ENCODE results near the gene HDAC9.

DNA sequence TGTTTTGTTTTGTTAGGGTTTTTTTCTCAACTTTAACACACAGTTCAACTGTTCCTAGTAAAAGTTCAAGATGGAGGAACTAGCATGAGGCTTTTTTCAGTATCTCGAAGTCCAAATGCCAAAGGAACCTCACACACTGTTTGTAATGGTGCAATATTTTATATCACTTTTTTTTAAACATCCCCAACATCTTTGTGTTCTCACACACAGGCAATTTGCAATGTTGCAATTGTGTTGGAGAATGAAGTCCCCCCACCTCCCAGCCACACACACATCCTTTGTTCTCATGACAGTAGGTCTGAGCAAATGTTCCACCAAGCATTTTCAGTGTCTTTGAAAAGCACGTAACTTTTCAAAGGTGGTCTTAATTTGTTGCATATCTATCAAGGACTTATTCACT, 501.0 kb downstream of the HDAC9 start:
- TF ChIP-seq POLR2A (IDR thresholded peaks at IDR 0.05), result no peak
- TF ChIP-seq, protein P1, sequence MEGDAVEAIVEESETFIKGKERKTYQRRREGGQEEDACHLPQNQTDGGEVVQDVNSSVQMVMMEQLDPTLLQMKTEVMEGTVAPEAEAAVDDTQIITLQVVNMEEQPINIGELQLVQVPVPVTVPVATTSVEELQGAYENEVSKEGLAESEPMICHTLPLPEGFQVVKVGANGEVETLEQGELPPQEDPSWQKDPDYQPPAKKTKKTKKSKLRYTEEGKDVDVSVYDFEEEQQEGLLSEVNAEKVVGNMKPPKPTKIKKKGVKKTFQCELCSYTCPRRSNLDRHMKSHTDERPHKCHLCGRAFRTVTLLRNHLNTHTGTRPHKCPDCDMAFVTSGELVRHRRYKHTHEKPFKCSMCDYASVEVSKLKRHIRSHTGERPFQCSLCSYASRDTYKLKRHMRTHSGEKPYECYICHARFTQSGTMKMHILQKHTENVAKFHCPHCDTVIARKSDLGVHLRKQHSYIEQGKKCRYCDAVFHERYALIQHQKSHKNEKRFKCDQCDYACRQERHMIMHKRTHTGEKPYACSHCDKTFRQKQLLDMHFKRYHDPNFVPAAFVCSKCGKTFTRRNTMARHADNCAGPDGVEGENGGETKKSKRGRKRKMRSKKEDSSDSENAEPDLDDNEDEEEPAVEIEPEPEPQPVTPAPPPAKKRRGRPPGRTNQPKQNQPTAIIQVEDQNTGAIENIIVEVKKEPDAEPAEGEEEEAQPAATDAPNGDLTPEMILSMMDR (IDR thresholded peaks at IDR 0.05), result no peak
